Dedifferentiated amniotic fluid mesenchymal stem cell (primary cell): ENCODE measurements around the gene AARS1.
"Not testable (repeated sequence)": the region's sequence is repeated elsewhere in the genome, so short reads cannot be mapped to it uniquely, and the experiment has no call there.

Experiments used
- DNase-seq: peaks from one replicate; pipeline ENCODE4 v3.0.0-alpha.2; 2016; ENCODE audit errors: extremely low spot score

AARS1 gene

DNA sequence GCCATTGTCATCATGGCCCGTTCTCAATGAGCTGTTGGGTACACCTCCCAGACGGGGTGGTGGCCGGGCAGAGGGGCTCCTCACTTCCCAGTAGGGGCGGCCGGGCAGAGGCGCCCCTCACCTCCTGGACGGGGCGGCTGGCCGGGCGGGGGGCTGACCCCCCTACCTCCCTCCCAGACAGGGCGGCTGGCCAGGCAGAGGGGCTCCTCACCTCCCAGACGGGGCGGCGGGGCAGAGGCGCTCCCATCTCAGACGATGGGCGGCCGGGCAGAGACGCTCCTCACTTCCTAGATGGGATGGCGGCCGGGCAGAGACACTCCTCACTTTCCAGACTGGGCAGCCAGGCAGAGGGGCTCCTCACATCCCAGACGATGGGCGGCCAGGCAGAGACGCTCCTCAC, 64.7 kb downstream of the AARS1 start:
- DNase-seq, result not testable (repeated sequence)

DNA sequence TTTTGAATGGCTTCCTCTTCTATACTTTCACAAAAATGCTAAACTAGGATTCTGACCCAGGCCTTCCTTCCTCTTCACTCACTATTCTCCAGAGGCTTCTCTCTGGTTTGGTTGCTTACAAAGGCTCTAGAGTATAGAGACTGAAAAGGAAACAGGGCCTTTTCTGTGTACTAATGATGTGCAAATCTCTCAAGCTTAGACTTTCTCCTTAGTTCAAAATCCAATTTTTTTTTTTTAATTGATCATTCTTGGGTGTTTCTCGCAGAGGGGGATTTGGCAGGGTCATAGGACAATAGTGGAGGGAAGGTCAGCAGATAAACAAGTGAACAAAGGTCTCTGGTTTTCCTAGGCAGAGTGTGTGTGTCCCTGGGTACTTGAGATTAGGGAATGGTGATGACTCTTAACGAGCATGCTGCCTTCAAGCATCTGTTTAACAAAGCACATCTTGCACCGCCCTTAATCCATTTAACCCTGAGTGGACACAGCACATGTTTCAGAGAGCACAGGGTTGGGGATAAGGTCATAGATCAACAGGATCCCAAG, 65.3 kb downstream of the AARS1 start:
- DNase-seq, result not testable (repeated sequence)

DNA sequence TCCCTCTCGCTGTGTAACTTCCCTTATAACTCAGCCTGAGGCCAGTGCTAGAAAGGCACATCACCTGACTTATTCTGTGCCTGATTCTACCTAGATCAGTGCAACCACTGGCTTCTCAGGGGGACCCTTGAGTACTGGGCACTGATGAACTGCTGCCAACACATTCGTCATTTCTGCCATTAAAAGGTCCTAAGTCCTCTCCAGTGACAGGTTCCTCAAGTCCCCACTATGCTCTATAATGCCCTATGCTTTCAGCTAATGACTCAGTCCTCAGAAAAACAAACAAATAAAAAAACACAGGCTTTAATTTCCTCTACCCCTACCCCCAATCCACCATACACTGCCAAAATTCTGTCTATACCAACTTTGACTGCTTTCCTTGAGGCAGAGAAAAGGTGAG, 66.1 kb downstream of the AARS1 start:
- not testable (repeated sequence) for DNase-seq

DNA sequence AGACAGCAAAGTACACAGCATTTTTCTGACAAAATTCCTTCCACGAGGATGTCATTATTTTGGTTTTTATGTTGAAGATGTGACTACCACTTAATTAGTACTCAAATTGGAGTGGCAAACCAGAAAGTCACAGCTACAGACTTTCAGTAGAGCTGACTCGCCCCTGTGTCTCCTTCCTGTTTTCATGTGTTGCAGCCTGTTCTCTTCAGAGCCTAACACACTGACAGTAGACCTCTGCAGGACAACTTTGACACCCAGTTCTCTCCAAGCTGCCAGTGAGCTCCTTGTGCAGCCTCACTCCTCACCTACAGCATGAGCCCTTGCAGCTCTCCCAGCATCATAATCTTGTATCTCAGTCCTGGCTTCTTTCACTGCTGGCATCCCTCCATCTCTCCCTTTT, 66.7 kb downstream of the AARS1 start:
- not testable (repeated sequence) for DNase-seq

DNA sequence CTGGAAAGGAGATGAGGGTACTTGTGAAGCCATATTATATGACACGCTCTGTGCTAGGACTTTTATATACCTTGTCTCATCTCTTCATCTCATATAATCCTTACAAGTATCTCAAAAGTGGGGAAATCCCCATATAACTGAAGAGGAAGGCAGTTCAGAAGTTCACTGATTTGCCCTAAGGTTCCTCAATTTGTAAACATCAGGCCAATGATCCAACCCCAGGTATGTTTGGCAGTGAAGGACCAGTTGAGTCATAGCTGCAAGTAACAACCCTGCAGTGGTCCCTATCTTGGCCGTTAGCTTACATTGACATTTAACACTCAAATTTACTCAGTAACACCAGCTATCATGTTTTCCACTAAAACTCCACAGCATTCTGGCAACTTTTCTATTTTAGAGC, 70.7 kb downstream of the AARS1 start:
- not testable (repeated sequence) for DNase-seq

DNA sequence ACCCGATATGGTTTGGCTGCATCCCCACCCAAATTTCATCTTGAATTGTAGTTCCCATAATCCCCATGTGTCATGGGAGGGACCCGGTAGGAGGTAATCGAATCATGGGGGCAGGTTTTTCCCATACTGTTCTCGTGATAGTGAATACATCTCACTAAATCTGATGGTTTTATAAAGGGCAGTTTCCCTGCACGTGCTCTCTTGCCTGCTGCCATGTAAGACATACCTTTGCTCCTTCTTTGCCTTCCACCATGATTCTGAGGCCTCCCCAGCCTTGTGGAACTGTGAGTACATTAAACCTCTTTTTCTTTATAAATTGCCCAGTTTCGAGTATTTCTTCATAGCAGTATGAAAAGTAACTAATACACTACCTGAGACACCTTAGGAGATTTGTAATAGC, 82.9 kb downstream of the AARS1 start:
- DNase-seq, result not testable (repeated sequence)

DNA sequence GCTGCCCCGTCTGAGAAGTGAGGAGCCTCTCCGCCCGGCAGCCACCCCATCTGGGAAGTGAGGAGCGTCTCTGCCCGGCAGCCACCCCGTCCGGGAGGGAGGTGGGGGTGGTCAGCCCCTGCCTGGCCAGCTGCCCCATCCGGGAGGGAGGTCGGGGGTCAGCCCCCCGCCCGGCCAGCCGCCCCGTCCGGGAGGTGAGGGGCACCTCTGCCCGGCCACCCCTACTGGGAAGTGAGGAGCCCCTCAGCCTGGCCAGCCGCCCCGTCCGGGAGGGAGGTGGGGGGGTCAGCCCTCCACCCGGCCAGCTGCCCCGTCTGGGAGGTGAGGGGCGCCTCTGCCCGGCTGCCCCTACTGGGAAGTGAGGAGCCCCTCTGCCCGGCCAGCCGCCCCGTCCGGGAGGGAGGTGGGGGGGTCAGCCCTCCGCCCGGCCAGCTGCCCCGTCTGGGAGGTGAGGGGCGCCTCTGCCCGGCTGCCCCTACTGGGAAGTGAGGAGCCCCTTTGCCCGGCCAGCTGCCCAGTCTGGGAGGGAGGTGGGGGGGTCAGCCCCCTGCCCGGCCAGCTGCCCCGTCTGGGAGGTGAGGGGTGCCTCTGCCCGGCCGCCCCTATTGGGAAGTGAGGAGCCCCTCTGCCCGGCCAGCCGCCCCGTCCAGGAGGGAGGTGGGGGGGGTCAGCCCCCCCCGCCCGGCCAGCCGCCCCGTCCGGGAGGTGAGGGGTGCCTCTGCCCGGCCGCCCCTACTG, 84.5 kb downstream of the AARS1 start:
- DNase-seq, result not testable (repeated sequence)

DNA sequence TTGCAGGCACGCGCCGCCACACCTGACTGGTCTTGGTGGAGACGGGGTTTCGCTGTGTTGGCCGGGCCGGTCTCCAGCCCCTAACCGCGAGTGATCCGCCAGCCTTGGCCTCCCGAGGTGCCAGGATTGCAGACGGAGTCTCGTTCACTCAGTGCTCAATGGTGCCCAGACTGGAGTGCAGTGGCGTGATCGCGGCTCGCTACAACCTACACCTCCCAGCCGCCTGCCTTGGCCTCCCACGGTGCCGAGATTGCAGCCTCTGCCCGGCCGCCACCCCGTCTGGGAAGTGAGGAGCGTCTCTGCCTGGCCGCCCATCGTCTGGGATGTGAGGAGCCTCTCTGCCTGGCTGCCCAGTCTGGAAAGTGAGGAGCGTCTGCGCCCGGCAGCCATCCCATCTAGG, 85.3 kb downstream of the AARS1 start:
- not testable (repeated sequence) for DNase-seq

DNA sequence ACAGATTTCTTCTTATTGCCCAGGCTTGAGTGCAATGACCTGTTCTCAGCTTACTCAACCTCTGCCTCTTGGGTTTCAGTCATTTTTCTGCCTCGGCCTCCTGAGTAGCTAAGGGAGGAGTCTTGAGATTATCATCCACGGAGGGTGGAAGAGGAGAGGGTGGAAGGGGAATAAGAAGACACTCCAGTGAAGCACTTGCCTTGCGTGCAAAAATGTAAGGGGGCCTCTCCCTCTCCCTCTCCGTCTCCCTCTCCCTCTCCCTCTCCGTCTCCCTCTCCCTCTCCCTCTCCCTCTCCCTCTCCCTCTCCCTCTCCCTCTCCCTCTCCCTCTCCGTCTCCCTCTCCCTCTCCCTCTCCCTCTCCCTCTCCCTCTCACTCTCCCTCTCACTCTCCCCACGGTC, 85.8 kb downstream of the AARS1 start:
- not testable (repeated sequence) for DNase-seq
